CD4-positive, alpha-beta T cell treated with Interleukin-6 for 4 hours (primary cell): ENCODE results near the gene HYDIN.
"Not testable (repeated sequence)": the region's sequence is repeated elsewhere in the genome, so short reads cannot be mapped to it uniquely, and the experiment has no call there.

Source experiments
- DNase-seq: peaks from one replicate; pipeline ENCODE4 v3.0.0-alpha.2; 2020; ENCODE audit warnings: mixed read lengths

HYDIN gene

DNA sequence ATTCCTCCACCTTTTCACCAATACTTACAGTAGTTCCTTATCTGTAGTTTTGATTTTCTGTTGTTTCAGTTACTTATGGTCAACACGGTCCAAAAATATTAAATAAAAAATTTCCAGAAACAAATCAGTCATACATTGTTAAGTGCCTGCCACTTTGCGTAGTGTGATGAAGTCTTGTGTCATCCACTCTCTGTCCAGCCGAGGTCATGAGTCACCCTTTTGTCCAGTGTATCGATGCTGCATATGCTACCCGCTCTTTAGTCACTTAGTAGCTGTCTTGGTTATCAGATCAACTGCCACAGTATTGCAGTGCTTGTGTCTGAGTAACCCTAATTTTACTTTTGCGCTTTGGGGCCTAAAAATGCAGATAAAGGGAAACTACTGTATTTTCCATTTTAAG is 146.9 kb downstream of the HYDIN start:
- DNase-seq = not testable (repeated sequence)

DNA sequence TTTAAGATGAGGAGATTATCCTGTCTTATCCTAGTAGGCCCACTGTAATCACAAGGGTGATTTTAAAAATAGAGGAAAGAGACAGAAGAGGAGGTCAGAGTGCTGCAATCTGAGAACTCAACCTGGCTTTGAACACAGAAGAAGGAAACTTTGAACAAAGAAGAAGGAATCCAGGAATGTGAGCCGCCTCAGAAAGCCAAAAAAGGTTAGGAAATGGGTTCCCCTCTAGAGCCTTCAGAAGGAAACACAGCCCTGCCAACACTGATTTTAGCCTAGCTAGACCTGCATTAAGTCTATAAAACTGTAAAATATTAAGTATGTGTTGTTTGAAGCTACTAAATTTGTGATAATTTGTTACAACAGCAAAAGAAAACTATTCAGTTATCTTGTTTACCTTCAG is 149.7 kb downstream of the HYDIN start:
- not testable (repeated sequence) for DNase-seq

DNA sequence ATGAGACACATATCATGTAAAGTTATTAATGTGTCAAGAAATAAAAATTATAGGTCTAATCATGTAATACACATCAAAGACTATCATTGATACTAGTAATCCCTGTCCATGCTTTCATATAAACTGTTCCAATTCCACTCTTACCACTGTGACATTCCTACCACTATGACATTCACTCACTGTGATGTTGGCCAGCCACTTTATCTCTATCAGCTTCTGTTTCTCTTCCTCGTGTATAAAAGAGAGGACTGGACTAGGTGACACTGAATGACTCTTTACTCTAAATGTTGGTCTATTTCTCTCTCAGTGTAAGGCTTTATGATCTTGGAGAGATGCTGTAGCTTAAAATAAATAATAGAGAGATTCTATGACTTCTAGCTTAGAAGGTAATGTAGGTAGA is 150.3 kb downstream of the HYDIN start:
- DNase-seq = not testable (repeated sequence)

DNA sequence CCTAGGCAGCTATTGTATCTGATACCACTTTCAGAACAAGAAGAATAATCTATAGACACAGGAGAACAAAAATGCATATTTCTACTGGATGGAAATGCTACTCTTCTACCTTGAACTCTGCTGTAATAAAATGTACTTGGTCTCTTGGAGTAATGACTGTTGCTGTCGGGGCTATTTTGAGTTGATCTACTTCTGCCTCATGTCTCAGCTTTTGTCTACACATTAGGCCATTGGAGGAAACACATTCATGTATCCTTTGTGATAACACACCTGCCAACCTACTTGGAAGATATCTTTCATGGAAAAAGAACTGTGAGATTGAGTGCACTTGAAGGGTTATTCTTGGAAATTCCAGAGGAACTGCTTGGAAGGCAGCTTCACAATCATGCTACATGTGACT is 159.9 kb downstream of the HYDIN start:
- not testable (repeated sequence) for DNase-seq

DNA sequence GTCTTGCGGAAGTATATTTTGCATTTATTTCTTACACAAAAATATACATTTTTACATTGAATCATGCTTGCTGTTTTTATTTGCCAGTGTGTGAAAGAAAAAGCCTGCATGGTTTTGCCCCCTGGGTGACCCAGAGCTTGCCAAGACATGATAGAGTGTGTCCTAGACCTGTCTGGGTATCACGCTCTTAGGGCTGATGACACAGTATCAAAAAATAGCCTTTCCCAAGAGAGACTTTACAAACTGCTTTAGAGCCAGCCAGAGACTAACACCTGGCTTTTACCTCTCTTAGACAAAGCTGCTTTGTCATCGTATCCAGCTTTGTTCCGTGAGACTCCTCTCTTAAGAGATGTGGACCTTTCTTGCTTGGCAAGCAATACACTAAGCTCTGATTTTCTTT is 160.7 kb downstream of the HYDIN start:
- not testable (repeated sequence) for DNase-seq

DNA sequence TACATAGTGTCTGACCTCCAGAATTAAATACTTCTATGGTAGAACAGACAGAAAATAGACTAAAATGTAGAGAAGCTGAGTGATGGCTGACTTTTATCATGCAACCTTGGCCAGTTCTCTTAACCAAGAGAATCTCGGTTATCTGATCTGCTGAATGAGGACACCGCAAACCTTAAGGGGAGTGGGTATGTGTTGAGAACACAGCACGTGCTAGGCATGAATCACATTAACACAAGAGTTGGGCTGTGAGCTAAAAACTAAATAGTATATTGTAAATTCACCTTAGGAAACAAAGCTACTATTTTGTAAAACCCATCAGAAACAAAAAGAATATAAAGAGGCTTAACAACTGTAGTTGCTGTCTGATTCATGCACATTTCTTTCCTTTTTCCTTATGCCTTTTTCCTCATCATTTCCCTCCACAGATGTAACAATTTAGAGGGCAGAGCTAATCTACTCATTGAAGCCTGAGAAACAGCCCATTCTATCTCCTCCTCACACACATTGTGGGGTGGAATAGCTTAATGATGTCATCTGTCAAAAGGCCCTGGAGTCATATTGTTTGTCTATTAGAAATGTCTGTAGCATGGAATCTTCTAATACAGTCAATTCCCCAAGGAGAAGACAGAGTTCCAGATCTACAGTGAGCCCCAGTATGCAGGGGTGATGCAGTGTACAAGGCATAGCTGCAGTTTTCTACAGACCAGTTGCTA is 176.5 kb downstream of the HYDIN start:
- DNase-seq = not testable (repeated sequence)

DNA sequence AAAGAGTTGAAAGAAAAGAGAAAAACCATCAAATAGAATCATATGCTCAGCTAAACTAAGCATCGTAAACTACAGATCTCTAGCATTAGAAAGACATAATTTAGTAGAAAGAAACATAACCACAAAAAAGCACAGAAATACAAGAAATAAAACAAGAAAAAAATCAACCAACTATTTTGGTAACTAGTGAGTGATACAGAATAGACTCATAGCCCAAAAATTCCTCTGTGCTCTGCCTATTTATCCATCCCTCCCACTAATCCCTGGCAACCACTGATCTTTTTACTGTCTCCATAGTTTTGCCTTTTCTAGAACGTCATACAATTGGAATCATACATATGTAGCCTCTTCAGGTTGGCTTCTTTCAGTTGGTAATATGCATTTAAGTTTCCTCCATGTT is 180.2 kb downstream of the HYDIN start:
- not testable (repeated sequence) for DNase-seq

DNA sequence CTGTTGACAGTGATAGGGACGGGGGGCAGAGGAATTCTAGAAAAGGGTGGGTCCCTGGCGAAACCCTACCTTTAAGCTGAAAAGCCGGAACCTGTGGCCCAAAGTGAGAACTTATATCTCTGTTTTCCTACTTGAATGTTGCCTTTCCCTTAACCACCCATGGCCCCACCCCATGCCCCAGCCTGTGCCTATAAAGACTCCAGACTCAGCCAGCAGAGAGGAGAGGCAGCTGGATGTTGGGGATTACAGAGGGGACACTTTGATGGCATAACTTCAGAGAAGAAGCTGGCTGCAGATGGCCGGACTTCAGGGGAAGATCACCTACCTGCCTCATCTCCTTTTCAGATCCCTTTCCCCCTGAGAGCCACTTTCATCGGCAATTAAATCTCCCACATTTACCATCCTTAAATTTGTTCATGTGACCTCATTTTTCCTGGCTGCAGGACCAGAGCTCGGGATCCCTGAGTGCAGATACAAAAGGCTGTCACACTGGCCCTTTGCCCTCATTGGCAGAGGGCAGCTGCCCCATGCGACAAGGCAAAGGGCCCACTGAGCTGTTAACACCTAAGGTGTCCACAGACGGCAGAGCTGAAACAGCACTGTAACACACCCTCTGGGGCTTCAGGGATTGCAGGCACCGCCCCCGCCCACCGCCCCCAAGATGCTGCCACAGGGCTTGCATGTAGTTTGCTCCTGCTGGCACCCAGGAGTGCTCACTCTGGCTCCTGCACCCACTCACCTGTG is 191.0 kb downstream of the HYDIN start:
- DNase-seq = not testable (repeated sequence)

DNA sequence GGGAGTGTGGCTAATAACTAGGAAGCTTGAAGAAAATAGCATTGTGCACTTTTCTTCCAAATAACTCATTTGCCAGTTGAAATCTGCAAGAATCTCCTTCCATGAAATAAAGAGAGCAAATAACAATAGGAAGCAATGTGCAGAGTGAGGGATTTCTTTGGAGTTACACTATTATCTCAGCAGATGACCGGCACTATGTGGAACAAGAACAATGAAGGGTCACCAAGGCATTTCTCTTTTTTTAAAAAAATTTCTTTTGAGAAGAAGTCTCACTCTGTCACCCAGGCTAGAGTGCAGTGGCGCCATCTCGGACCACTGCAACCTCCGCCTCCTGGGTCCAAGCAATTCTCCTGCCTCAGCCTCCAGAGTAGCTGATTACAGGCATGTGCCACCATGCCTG is 192.1 kb downstream of the HYDIN start:
- DNase-seq = not testable (repeated sequence)

DNA sequence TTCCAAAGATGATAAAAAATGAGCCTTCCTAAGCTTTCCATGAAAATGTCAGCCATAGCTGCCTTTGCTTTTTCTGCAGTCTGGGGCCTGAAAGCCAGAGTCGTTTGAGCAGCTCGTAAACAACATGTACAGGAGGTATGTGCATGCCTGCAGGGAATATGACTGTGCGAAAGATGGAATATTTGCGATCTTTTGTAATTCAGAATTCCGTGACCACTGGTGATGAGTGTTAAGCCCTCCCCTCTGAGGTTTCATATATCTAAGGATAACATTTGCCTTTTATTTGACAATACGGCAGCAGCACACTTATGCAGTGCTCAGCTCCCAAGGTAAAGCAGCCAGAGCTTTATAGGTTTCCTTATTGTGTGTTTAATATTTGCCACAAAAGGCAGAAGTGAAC is 192.5 kb downstream of the HYDIN start:
- not testable (repeated sequence) for DNase-seq

DNA sequence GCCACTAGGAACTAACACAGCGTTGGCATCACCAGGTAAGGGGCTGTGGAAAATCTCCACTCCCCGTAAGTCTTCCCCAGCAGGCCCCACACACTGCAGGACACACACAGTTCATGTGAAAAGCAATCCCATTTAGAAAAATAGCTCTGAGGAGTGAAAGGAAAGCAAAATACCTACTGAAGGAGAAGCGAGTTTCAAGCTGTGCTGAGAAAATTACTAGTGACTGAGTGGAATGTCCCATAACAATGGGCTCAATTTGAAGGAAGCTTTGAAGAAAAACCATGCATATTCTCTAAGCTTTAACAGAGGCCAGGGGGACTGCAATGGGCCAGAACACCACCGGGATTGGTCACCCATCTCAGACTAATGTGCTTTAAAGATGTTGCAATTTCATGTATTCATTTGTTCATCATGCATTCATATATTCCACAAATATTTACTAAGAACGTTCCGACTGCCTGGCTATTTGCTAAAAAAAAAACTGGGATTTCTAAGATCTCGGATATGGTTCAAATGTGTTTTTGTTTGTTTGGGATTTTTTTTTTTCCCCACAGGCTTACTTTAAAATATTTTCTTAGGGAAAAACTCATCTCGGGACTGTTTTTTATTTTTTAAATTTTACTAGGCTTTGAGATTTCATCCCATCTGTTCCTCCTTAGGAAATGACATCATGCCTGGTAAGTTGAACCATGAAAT is 202.3 kb downstream of the HYDIN start:
- not testable (repeated sequence) for DNase-seq

DNA sequence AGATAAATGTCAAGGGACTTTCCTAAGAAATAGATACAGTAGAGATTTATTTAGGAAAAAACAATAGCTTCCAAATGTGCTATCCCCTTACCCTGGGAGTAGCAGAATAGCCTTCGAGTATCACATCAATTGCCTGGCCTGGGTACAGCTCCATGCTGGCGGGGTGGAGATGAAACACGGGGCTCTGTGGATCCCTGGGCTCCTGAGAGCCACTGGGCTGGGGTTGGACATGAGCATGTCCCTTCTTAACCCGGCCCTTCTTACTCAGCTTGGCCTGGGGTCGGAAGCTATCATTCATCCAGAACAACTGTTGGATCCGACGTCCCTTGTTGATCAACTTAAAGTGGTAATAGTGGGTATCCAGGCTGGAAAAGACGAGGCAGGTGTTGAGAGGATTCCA is 203.0 kb downstream of the HYDIN start:
- not testable (repeated sequence) for DNase-seq

DNA sequence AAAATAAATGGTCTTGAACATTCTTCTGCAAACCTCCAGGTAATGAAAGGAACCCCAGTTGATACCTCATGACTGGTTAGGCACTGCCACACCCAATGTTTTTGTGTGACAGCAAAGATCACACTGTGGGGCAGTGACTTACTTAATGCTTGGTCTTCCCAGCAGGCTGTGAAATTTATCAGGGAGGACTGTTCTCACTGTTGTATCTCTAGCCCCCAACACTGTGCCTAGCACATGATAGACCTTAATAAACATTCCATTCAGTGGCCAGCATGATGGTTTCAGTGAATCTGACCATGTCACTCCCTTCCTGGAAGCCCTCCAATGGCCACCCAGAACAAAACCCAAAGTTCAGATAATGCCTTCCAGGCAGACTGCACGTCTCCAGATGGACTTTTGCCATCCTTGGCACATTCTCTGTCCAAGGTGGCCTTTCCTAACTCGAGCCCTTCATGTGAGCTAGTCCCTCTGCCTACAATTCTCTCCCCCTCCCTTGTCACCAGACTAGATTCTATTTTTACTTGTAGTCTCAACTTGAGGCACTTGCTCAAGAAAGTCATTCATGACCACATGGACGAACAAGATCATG is 206.6 kb downstream of the HYDIN start:
- DNase-seq = not testable (repeated sequence)

DNA sequence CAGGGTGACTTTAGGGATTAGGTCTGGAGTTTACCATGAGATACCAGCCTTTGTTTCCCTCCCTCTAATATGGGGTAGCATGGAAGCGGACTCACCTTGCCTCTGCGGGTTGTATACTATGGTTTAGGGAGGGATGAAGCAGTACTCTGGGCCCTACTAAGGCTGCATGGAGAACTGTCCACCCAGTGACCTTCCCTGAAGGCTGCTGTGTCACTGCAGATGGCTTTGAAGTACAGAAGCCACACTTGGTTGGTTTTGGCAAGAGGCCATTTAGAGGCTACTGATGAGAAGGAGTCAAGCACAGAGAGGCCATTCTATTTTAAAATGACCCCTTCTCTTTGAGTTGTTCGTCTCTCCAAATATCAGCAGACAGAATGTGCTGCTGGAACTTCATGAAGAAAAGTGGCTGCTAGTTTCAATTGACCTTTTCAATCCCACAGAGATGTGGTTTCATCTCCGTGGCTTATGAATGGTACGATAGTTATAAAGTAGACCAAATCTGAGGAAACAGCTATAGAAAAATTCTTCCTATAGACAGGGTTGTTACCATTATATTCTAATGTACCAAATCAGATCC is 208.5 kb downstream of the HYDIN start:
- DNase-seq = not testable (repeated sequence)

DNA sequence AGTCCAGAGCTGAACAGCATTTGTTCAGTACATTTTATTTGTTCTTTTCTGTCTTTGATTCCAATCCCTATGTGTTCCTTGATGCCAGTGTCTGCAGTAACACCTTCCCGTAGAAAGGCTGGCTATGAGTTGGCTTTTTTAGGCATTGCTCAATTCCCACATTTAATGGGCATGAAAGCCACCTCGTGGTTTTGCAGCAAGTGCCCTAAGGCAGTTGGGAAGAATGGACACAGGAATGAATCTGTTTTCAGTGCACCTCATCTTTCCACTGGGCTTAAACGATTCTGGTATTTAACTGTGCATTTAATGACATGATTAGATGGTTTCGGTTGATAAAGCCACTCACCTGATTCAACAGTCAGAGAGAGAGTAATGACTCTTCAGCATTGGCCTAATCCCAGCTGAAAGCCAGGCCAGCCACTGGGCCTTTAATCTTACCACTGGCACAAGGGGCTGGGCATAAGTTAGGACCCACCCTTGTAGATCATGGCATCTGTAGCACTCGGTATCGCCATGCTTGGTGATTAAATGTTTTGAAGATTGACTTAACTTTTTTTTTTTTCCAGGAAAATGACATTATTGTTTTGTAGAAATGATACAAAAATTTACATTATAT is 211.3 kb downstream of the HYDIN start:
- not testable (repeated sequence) for DNase-seq

DNA sequence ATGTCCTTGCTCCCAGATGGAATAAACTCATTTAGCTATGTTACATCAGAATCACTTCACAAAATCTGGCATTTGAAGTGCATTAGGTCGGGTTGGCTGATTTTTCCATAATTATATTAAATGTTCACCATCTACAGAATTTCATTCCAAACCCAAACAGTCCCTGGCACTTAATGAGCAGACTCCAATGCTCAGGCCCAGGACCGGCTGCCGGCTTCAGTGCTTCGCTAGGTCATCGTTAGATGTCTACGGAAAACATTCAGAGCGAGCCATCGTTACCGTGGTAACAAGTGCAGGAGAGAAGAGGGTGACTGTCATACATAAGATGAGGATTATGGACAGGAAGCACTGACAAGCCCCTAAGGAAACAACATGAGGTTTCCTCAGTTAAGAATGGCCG is 215.1 kb downstream of the HYDIN start:
- DNase-seq = not testable (repeated sequence)

DNA sequence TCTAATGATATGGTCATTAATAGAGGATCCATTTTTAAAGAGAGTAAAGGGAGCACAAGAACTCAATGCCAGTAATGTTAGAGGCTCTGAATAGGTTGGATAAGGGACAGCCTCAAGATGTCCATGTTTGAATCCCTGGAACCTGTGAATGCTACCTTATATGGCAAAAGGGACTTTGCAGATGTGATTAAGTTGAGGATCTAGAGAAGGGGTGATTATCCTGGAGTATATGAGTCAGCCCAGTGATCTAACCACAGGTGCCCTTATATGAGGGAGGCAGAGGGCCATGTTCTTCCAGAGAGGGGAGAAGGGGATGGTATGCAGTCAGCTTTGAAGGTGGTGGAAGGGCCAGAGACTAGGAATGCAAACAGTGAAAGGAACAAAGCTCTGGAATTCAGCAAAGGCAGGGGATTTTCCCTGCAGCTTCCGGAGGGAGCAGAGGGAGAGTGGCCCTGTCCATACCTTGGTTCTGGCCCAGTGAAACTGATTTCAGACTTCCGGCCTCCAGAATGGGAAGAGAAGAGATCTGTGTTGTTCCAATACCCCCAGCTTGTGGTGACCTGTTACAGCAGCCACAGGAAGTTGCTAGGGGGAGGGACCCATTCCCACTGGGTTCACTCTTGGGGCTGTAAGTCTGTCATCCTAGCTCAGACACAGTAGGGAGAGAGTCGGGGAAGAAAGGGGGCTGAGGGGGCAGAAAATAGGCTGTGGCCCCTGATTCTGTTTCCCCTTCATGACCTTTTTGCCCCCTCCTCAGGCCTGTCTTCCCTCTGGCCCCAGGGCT is 220.9 kb downstream of the HYDIN start:
- not testable (repeated sequence) for DNase-seq

DNA sequence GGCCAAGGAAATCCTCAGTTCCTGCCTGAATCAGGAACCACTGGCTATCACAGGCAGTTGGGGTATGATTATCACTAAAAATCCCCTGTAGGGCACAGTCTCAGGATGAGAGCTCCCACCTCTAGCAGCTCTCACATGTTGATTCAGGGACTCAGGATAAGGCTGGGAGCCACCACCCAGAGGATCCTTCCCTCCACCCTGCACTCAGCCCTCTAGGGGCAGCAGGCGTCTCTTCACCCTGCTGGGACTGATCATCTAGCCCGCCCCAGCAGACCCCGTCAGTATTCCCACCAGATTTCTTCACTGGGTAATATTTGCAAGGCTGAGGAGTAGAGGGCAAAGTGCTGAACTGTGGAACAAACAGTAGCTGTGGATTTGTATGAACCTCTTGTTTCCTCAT is 224.0 kb downstream of the HYDIN start:
- DNase-seq = not testable (repeated sequence)

DNA sequence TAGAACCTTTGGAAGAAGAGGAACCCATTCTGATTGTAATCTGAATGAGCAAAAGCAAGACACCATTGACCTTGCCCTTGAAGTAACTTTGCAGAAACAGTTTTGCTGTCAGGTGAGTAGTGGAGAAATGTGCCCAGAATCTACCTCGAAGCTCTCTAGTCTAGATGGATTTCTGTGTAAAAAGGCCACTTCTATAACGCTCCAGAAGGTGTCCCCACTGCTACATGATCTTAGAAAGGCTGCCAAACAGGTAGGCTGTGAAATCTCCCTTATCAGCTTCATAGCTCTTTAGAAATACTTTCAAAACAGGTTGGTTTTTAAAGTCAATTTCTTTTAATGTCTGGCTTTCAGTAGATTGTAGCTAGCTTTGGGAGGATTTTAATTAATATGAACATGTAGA is 230.8 kb downstream of the HYDIN start:
- DNase-seq = not testable (repeated sequence)

DNA sequence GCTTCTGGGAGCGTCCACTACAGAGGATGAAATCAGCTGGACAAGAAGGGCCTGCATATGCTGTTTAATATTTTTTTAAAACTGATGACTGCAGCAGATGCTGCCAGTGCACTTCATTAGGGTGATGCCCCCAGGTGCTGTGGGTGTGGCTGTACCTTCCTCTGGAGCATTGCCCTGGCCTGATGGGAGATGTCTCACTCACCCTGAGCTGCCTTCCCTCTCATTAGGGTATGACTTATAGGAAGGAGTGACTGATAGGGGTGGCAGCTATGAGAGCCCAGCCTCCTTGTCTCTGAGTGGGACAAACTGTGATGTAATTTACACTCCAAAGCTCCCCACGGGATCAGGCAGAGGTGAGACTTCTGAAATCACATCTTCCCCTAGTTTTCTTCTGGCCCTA is 234.7 kb downstream of the HYDIN start:
- DNase-seq = not testable (repeated sequence)

DNA sequence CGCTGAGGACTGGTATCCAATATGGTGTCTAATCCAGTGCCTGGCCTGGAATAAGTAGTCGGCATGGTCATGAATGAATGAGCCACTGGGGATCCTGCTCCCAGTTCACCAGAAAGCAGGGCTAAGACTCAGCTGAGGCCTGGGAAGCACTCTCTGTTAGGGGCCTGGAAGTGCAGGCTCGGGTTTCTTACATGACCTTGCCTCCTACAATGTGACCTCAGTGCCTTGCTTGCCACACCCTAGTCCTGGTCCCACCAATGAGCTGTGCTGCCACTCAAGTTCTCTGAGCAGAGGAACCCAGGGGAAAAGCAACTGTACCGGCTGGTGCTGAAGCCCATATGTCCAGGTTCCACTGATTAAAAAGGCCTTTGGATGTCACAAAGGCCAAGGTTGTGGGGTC is 238.0 kb downstream of the HYDIN start:
- not testable (repeated sequence) for DNase-seq
